ENCODE results near the gene STIM1.

GRCh38 chr11:4059424-4059823 is 204.0 kb downstream of the STIM1 start:
- TF ChIP-seq POLR2AphosphoS5 (IDR thresholded peaks at IDR 0.05; ENCODE audit: low read depth, low read length) (no peak), POLR2A (IDR thresholded peaks at IDR 0.05; ENCODE audit: low read depth, low read length) (no peak), TAF1 (IDR thresholded peaks at IDR 0.05; ENCODE audit: borderline replicate concordance, low read depth, low read length) (no peak)

Measured in GM12892 (cell line).